Measurements from ENCODE around the gene PPM1H.

DNA sequence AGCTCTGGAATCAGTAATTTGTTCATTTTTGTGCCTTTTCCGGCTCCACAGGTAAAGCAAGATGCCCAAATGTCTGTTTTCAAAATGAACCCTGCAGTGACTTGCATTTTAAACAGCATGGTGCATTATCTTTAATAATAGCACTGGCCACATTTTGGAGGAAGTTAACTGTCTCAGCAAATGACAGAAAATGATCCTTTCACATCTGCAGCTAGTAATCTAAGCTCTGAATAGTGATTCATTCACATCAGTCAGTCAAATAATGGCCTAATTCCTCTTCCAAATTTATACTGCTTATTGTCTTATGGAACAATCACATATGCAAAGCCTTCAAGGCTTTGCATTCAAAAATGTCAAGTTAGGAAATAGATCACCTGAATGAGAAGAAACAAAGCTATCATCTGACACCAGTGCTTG lies 75.6 kb downstream of the PPM1H start:
- TF ChIP-seq POLR2A (IDR thresholded peaks at IDR 0.05) = no peak
- TF ChIP-seq, protein P1, sequence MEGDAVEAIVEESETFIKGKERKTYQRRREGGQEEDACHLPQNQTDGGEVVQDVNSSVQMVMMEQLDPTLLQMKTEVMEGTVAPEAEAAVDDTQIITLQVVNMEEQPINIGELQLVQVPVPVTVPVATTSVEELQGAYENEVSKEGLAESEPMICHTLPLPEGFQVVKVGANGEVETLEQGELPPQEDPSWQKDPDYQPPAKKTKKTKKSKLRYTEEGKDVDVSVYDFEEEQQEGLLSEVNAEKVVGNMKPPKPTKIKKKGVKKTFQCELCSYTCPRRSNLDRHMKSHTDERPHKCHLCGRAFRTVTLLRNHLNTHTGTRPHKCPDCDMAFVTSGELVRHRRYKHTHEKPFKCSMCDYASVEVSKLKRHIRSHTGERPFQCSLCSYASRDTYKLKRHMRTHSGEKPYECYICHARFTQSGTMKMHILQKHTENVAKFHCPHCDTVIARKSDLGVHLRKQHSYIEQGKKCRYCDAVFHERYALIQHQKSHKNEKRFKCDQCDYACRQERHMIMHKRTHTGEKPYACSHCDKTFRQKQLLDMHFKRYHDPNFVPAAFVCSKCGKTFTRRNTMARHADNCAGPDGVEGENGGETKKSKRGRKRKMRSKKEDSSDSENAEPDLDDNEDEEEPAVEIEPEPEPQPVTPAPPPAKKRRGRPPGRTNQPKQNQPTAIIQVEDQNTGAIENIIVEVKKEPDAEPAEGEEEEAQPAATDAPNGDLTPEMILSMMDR (IDR thresholded peaks at IDR 0.05) = no peak

All from heart left ventricle (tissue), 13 donors.